Measurements from ENCODE around the gene FOXP1.

GRCh38 chr3:71277341-71277740 lies 306.2 kb downstream of the FOXP1 start:
- TF ChIP-seq TAF1 (IDR thresholded peaks at IDR 0.05; ENCODE audit: borderline replicate concordance, insufficient read depth, low read length) (no peak), REST (IDR thresholded peaks at IDR 0.05; ENCODE audit: insufficient read depth in 1 of 2, low read depth in 2 of 2, low read length in 2 of 2) (no peak), SIN3A (IDR thresholded peaks at IDR 0.05; ENCODE audit: borderline replicate concordance, insufficient read depth, low read length) (no peak), POLR2AphosphoS5 (IDR thresholded peaks at IDR 0.05; ENCODE audit: low read depth, low read length) (no peak)
